ENCODE data around the gene ZNF451.

DNA sequence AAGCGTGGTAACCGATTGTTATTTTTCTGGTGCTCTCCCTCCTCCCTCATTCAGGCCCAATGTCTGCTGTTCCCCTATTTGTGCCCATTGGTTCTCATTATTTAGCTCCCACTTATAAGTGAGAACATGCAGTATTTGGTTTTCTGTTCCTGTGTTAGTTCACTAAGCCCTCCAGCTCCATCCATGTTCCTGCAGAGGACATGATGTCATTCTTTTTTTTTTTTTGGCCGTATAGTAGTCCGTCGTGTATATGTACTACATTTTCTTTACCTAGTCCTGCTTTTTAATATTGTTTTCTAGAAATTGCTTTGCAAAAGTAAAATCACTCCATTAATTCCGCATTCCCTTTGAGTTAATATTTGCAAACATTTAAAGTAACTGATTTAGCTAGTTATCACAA, 23.1 kb downstream of the ZNF451 start:
- no peak for TF ChIP-seq POLR2A (IDR thresholded peaks at IDR 0.05; ENCODE audit: low read depth, low read length)
- TF ChIP-seq EZH2 (IDR thresholded peaks at IDR 0.05; ENCODE audit: borderline replicate concordance, low read depth, low read length, severe bottlenecking), result no peak
- TF ChIP-seq, protein P1, sequence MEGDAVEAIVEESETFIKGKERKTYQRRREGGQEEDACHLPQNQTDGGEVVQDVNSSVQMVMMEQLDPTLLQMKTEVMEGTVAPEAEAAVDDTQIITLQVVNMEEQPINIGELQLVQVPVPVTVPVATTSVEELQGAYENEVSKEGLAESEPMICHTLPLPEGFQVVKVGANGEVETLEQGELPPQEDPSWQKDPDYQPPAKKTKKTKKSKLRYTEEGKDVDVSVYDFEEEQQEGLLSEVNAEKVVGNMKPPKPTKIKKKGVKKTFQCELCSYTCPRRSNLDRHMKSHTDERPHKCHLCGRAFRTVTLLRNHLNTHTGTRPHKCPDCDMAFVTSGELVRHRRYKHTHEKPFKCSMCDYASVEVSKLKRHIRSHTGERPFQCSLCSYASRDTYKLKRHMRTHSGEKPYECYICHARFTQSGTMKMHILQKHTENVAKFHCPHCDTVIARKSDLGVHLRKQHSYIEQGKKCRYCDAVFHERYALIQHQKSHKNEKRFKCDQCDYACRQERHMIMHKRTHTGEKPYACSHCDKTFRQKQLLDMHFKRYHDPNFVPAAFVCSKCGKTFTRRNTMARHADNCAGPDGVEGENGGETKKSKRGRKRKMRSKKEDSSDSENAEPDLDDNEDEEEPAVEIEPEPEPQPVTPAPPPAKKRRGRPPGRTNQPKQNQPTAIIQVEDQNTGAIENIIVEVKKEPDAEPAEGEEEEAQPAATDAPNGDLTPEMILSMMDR (IDR thresholded peaks at IDR 0.05; ENCODE audit: extremely low read depth in 1 of 2, insufficient read depth in 1 of 2, low read depth in 1 of 2, low read length in 2 of 2), result no peak
- TF ChIP-seq GATA2 (IDR thresholded peaks at IDR 0.05; ENCODE audit: insufficient read depth, insufficient read length, low read depth, low read length), result no peak
- TF ChIP-seq POLR2AphosphoS5 (IDR thresholded peaks at IDR 0.05; ENCODE audit: insufficient read depth, low read depth, low read length), result no peak
